Colonic mucosa (tissue), 4 donors: ENCODE measurements around the gene SLC11A2. TPM values are rescaled to one million over a fixed set of nuclear protein-coding genes. Genes with fewer than 3 reads are reported as not detected.

ENCODE experiments used
- DNase-seq: peaks from one replicate; pipeline ENCODE4 v3.0.0-alpha.2; 2020
- H3K27ac ChIP-seq: fragments of 200-600 bp; one replicate; pipeline ENCODE4 v1.8.0; 2021
- H3K27me3 ChIP-seq: fragments of 200-600 bp; one replicate; pipeline ENCODE4 v1.8.0; 2021
- H3K36me3 ChIP-seq: fragments of 200-600 bp; one replicate; pipeline ENCODE4 v1.8.0; 2021
- H3K4me1 ChIP-seq: fragments of 200-600 bp; one replicate; pipeline ENCODE4 v1.8.0; 2021; ENCODE audit warnings: mild to moderate bottlenecking
- H3K4me3 ChIP-seq: fragments of 200-600 bp; one replicate; pipeline ENCODE4 v1.8.0; 2021
- H3K9ac ChIP-seq, 2 donors: one replicate each; pipeline ENCODE4 v1.7.0; 2013; ENCODE audit warnings: control low read depth in 2 of 2, low read depth in 2 of 2, low read length in 2 of 2
- H3K9me3 ChIP-seq: fragments of 200-600 bp; one replicate; pipeline ENCODE4 v1.8.0; 2021
- CTCF ChIP-seq: fragments of 200-600 bp; IDR thresholded peaks from one replicate; pipeline ENCODE4 v1.8.0; 2022; ENCODE audit warnings: antibody characterized with exemption, mild to moderate bottlenecking
- intact Hi-C: fragments of 100-400 bp; cut with DNase I; formaldehyde crosslinking; loops from one replicate; pipeline ENCODE4 v1.14.1; 2022
- total RNA-seq, 2 donors: library from RNA; stranded (reverse); fragmentation: NEBNext Ultra II Directional in 1 of 2; extraction: Animal tissue kit (Norgen Biotek cat#: 25700) in 1 of 2; gene quantifications; one replicate each; pipeline ENCODE4 v1.2.1, GENCODE V29; 2021
- donor health status: healthy.
- donor health status: DM: no; HTN: no; CAD: no.
- donor health status: DM: no; HTN: no; CAD: no.

The SLC11A2 gene
- total RNA-seq, 2 donors from 2014 or later = 51.6 to 52.0 TPM

DNA sequence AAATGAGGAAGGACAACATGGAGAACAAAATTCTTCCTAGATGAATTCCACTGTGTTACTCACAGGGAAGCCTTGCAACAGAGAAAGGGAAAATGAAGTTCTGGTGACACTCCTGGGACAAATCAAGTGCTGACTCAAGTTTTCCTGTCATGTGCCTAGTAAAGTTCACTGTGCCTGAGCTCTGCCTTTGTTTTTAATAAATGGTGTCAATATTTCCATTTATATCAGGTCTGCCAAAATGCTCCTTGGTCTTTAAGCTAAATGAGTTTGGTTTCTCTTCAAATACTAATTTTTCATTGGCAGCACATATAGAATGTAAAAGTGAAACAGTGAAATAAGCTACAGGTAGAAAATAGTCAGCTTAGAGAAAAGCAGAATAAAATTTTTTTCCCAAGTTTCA, 40.9 kb downstream of the SLC11A2 start:
- DNase-seq = peak; percentile 27
- no peak for TF ChIP-seq CTCF
- H3K4me1 ChIP-seq = no peaks in the 10 kb centered on the region
- no peaks in the 10 kb centered on the region for H3K36me3 ChIP-seq
- no peak overlapping the region for H3K4me3 ChIP-seq
- no peaks in the 10 kb centered on the region for H3K27me3 ChIP-seq
- H3K27ac ChIP-seq = peak overlapping the region; percentile 17
- no peaks in the 10 kb centered on the region for H3K9me3 ChIP-seq
- intact Hi-C loops = loop anchor here (5.0 kb wide), 2 partner anchors 63 to 218 kb away; no protein-coding TSS in a partner anchor
- H3K9ac ChIP-seq = no peak overlapping the region

GRCh38 chr12:50984586-50985298, 41.4 kb downstream of the SLC11A2 start:
- H3K4me3 ChIP-seq = no peak overlapping the region
- no peaks in the 10 kb centered on the region for H3K27me3 ChIP-seq
- H3K9me3 ChIP-seq = no peaks in the 10 kb centered on the region
- H3K9ac ChIP-seq = no peak overlapping the region
- peak overlapping the region; percentile 17 for H3K27ac ChIP-seq
- TF ChIP-seq CTCF = no peak
- H3K36me3 ChIP-seq = no peaks in the 10 kb centered on the region
- no peaks in the 10 kb centered on the region for H3K4me1 ChIP-seq
- intact Hi-C loops = loop anchor here (5.0 kb wide), 3 partner anchors 62 to 217 kb away; no protein-coding TSS in a partner anchor
- DNase-seq = no peak

- no peaks in the 10 kb centered on the region for H3K36me3 ChIP-seq
- no peaks in the 10 kb centered on the region for H3K27me3 ChIP-seq
- no peaks in the 10 kb centered on the region for H3K9me3 ChIP-seq
- DNase-seq = peak; percentile 36
- TF ChIP-seq CTCF = no peak
- H3K4me1 ChIP-seq = no peaks in the 10 kb centered on the region
- no peak overlapping the region for H3K9ac ChIP-seq
- no peak overlapping the region for H3K4me3 ChIP-seq
- peak overlapping the region; percentile 38 for H3K27ac ChIP-seq
- intact Hi-C loops = loop anchor here (5.0 kb wide), 1 partner anchor 144 kb away; no protein-coding TSS in a partner anchor
Measured at GRCh38 chr12:50981319-50982239, 44.6 kb downstream of the SLC11A2 start.

DNA sequence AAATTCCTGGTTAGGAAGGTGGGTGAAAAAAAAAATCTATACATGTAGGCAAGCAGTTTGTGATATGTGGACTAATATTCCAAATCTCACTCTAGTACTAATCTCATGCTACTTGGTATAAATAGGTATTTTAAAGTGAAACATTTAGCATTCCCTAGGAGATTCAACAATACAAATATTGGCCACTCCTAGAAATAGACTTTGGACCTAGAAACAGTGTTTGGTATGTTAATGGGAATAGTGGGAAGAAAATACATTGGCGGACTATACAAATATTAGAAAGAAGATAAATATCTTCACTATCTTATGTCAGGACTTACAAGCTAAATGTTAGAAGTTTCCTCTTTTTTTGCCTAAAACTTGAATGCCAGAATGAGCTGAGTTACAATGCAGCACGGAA, 45.6 kb downstream of the SLC11A2 start:
- no peak for TF ChIP-seq CTCF

DNA sequence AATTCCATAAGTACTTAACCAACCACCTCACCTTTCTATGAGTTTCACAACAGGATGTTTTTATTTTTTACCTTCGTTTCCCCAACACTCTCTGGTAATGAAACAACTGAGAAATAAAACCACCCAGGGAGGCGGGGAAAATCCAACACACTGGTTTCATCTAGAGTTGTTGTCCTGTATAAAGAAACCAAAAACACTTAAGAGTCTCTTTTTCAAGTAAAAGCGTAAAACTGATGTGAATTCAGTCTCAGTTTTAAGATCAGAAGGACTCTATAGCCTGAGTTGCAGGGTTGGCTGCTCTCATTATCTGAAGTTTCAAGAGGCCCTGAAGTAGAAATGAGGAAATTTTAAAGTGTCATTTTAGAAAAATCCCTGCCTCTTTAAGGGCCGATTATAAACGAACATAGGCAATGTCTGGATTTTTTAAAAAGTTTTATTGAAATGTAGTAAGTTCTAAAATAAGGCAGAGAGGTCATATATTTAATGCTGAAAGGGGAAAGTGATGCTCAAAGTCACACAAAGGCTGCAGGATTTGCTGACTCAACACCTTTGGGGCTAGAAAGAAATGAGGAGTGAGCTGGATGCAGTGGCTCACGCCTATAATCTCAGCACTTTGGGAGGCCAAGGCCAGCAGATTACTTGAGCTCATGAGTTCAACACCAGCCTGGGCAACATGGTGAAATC, 46.7 kb downstream of the SLC11A2 start:
- no peak for TF ChIP-seq CTCF
- Histone ChIP-seq H3K36me3 (no peaks in the 10 kb centered on the region), H3K4me1 (no peaks in the 10 kb centered on the region), H3K9ac (no peak overlapping the region), H3K9me3 (no peaks in the 10 kb centered on the region), H3K4me3 (no peak overlapping the region), H3K27me3 (no peaks in the 10 kb centered on the region), H3K27ac (no peak overlapping the region)
- DNase-seq = no peak
- intact Hi-C loops = loop anchor here (5.0 kb wide), 1 partner anchor 142 kb away; no protein-coding TSS in a partner anchor

More for the DNA sequence above, 45.6 kb downstream of the SLC11A2 start:
- intact Hi-C loops = loop anchor here (5.0 kb wide), 1 partner anchor 143 kb away; no protein-coding TSS in a partner anchor
- Histone ChIP-seq H3K9ac (no peak overlapping the region), H3K27me3 (no peaks in the 10 kb centered on the region), H3K4me3 (no peak overlapping the region), H3K9me3 (no peaks in the 10 kb centered on the region), H3K27ac (no peak overlapping the region), H3K4me1 (no peaks in the 10 kb centered on the region), H3K36me3 (no peaks in the 10 kb centered on the region)
- no peak for DNase-seq
